Endodermal cell (in vitro differentiated cells): ENCODE measurements around the gene MTUS2. TPM values are rescaled to one million over a fixed set of nuclear protein-coding genes. Genes with fewer than 3 reads are reported as not detected.

Experiments used
- DNase-seq: peaks from one replicate; pipeline ENCODE4 v3.0.0-alpha.2; 2017
- H3K27ac ChIP-seq: 2 replicates; pipeline ENCODE4 v1.5.1; 2013; ENCODE audit warnings: mild to moderate bottlenecking, low read depth, low read length, moderate library complexity
- H3K27me3 ChIP-seq: 2 replicates; pipeline ENCODE4 v1.6.1; 2013; ENCODE audit warnings: mild to moderate bottlenecking, low read length, moderate library complexity; ENCODE audit not compliant: insufficient read depth, control insufficient read depth, poor library complexity, severe bottlenecking
- H3K36me3 ChIP-seq: 2 replicates; pipeline ENCODE4 v1.7.0; 2013; ENCODE audit warnings: mild to moderate bottlenecking, low read length, moderate library complexity; ENCODE audit not compliant: control insufficient read depth, insufficient read depth
- H3K4me1 ChIP-seq: one replicate; pipeline ENCODE4 v1.7.0; 2013; ENCODE audit warnings: low read length; ENCODE audit not compliant: control insufficient read depth, insufficient read depth
- H3K4me3 ChIP-seq: 2 replicates; pipeline ENCODE4 v1.5.1; 2013; ENCODE audit warnings: mild to moderate bottlenecking, low read length, moderate library complexity
- H3K9ac ChIP-seq: 2 replicates; pipeline ENCODE4 v1.6.1; 2013; ENCODE audit warnings: mild to moderate bottlenecking, low read length, moderate library complexity; ENCODE audit not compliant: poor library complexity, severe bottlenecking; ENCODE audit errors: extremely low read depth
- H3K9me3 ChIP-seq: 2 replicates; pipeline ENCODE4 v1.6.1; 2013; ENCODE audit warnings: mild to moderate bottlenecking, low read length, moderate library complexity; ENCODE audit not compliant: control insufficient read depth
- H3K27ac Mint-ChIP-seq: 2 replicates; pipeline ENCODE4 v1.8.0; 2020; ENCODE audit warnings: mixed read lengths
- H3K27me3 Mint-ChIP-seq: 2 replicates; pipeline ENCODE4 v1.8.0; 2021; ENCODE audit warnings: mild to moderate bottlenecking, mixed read lengths; ENCODE audit not compliant: insufficient read depth
- H3K36me3 Mint-ChIP-seq: 2 replicates; pipeline ENCODE4 v1.8.0; 2020; ENCODE audit warnings: low read depth, mixed read lengths
- H3K4me1 Mint-ChIP-seq: 2 replicates; pipeline ENCODE4 v1.8.0; 2020; ENCODE audit warnings: mixed read lengths
- H3K4me3 Mint-ChIP-seq: 2 replicates; pipeline ENCODE4 v1.8.0; 2020; ENCODE audit warnings: mild to moderate bottlenecking, moderate library complexity, mixed read lengths
- H3K9me3 Mint-ChIP-seq: 2 replicates; pipeline ENCODE4 v1.8.0; 2020; ENCODE audit warnings: mild to moderate bottlenecking, mixed read lengths
- CTCF ChIP-seq: fragments of 200-600 bp; sonication (generic); conservative IDR thresholded peaks from 2 replicates; pipeline ENCODE4 v1.5.0; 2021; ENCODE audit warnings: antibody characterized with exemption, mild to moderate bottlenecking
- WGBS, 2 experiments: methylation state at CpG; one replicate each; pipeline versions ENCODE4 v1.1.5 to v1.1.7; 2013; ENCODE audit warnings: missing lambda C conversion rate in 2 of 2, mixed read lengths in 1 of 2; ENCODE audit not compliant: insufficient coverage in 1 of 2, insufficient read length in 1 of 2; 5-methylcytosine and 5-hydroxymethylcytosine counted together
- total RNA-seq, 2 donors: library from RNA; stranded (reverse); fragmentation: NEBNext Ultra II Directional in 1 of 2; extraction: Animal tissue kit (Norgen Biotek cat#: 25700) in 1 of 2; gene quantifications; 2 replicates in 1 of 2; 3 replicates in 1 of 2; pipeline ENCODE4 v1.2.1, GENCODE V29; 2021

MTUS2 gene
- total RNA-seq, 2 donors from 2014 or later = 1.2 to 1.3 TPM

- H3K27ac ChIP-seq = no peak overlapping the region
- peaks cover 2% of the 10 kb centered on the region for H3K4me1 Mint-ChIP-seq
- no peak overlapping the region for H3K9ac ChIP-seq
- no peak for DNase-seq
- H3K27me3 Mint-ChIP-seq = peaks cover 2% of the 10 kb centered on the region
- WGBS, 2 experiments = 88 to 96% methylated on average over 4 to 5 of the region's 5 CpGs
- no peak overlapping the region for H3K4me3 Mint-ChIP-seq
- H3K36me3 ChIP-seq = no peaks in the 10 kb centered on the region
- peaks cover 5% of the 10 kb centered on the region for H3K27me3 ChIP-seq
- H3K9me3 Mint-ChIP-seq = peaks cover 2% of the 10 kb centered on the region
- TF ChIP-seq CTCF = no peak
- peaks cover 8% of the 10 kb centered on the region for H3K9me3 ChIP-seq
- no peaks in the 10 kb centered on the region for H3K36me3 Mint-ChIP-seq
- H3K4me3 ChIP-seq = no peak overlapping the region
- H3K27ac Mint-ChIP-seq = no peak overlapping the region
- H3K4me1 ChIP-seq = no peaks in the 10 kb centered on the region
Measured at GRCh38 chr13:28837111-28837510, 17.0 kb downstream of the MTUS2 start.

GRCh38 chr13:28843639-28844038, 23.5 kb downstream of the MTUS2 start:
- H3K9me3 Mint-ChIP-seq = no peaks in the 10 kb centered on the region
- H3K27ac Mint-ChIP-seq = no peak overlapping the region
- no peak overlapping the region for H3K4me3 Mint-ChIP-seq
- Histone ChIP-seq H3K4me1 (no peaks in the 10 kb centered on the region), H3K4me3 (no peak overlapping the region), H3K9me3 (peaks cover 6% of the 10 kb centered on the region), H3K9ac (no peak overlapping the region), H3K36me3 (no peaks in the 10 kb centered on the region), H3K27me3 (no peaks in the 10 kb centered on the region), H3K27ac (no peak overlapping the region)
- no peak for TF ChIP-seq CTCF
- no peaks in the 10 kb centered on the region for H3K4me1 Mint-ChIP-seq
- 77 to 87% methylated on average over 3 to 4 of the region's 4 CpGs for WGBS, 2 experiments
- H3K27me3 Mint-ChIP-seq = peaks cover 4% of the 10 kb centered on the region
- DNase-seq = no peak
- no peaks in the 10 kb centered on the region for H3K36me3 Mint-ChIP-seq

- no peaks in the 10 kb centered on the region for H3K36me3 ChIP-seq
- Mint-ChIP-seq H3K4me1 (no peaks in the 10 kb centered on the region), H3K27ac (no peak overlapping the region), H3K9me3 (no peaks in the 10 kb centered on the region), H3K4me3 (no peak overlapping the region), H3K27me3 (peaks cover 5% of the 10 kb centered on the region), H3K36me3 (no peaks in the 10 kb centered on the region)
- H3K27me3 ChIP-seq = no peaks in the 10 kb centered on the region
- H3K27ac ChIP-seq = no peak overlapping the region
- WGBS, 2 experiments = 58 to 59% methylated on average over 3 of the region's 3 CpGs
- no peak overlapping the region for H3K4me3 ChIP-seq
- no peak for TF ChIP-seq CTCF
- no peaks in the 10 kb centered on the region for H3K9me3 ChIP-seq
- no peaks in the 10 kb centered on the region for H3K4me1 ChIP-seq
- no peak for DNase-seq
- no peak overlapping the region for H3K9ac ChIP-seq
Measured at GRCh38 chr13:28849441-28849840, 29.3 kb downstream of the MTUS2 start.
